PC-3 (cell line): ENCODE data around the gene CHD5.

Experiments used
- CTCF ChIP-seq: fragments of 300-600 bp; sonication (generic); conservative IDR thresholded peaks from 2 replicates; pipeline ENCODE4 v1.5.1; 2017; ENCODE audit warnings: antibody characterized with exemption, low read depth, mild to moderate bottlenecking, low read length
- EZH2 ChIP-seq: fragments of 300-600 bp; sonication (generic); IDR thresholded peaks from one replicate; pipeline ENCODE4 v1.6.1; 2017; ENCODE audit warnings: antibody characterized with exemption, mild to moderate bottlenecking, low read length; ENCODE audit not compliant: unreplicated experiment

GRCh38 chr1:6162341-6162740 lies 17.8 kb downstream of the CHD5 start:
- TF ChIP-seq CTCF (no peak), EZH2 (no peak)
